Measurements from ENCODE around the gene PYDC2. TPM values are rescaled to one million over a fixed set of nuclear protein-coding genes. Genes with fewer than 3 reads are reported as not detected.

PYDC2 gene
- not detected for polyA plus RNA-seq
- long read RNA-seq, donor 1: 0 reads
- long read RNA-seq, donor 2: 0 reads
- long read RNA-seq, donor 3: 0 reads
- long read RNA-seq, donor 4: 0 reads
- long read RNA-seq, donor 5: 0 reads
- long read RNA-seq, donor 6: 0 reads
- long read RNA-seq, donor 7: 0 reads
- long read RNA-seq, donor 8: 0 reads
- long read RNA-seq, donor 9: 0 reads
- long read RNA-seq, donor 10: 0 reads

DNA sequence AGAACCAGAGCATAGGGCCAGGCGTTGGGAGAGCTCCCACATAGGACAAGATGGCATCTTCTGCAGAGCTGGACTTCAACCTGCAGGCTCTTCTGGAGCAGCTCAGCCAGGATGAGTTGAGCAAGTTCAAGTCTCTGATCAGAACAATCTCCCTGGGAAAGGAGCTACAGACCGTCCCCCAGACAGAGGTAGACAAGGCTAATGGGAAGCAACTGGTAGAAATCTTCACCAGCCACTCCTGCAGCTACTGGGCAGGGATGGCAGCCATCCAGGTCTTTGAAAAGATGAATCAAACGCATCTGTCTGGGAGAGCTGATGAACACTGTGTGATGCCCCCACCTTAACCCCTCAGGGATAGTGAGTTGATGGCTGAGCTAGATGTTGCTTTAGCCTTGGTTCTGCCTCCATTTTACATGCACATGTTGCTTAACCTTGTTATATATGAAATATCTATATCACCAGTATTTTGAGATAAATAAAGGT is at the start of gene PYDC2:
Gene PYDC2 (plus strand): TSS at position 51 of the 483 bp plus-strand sequence. CDS start 0 bp downstream, at position 51.
- H3K27me3 ChIP-seq (ENCODE audit: control insufficient read depth in 3 of 3, insufficient read depth in 3 of 3, low read length in 3 of 3): no peaks in the 10 kb centered on the region
- WGBS, 3 donors: 66 to 73% (median 68%) methylated on average over 3 of the region's 3 CpGs
- FAIRE-seq: no peak

GRCh38 chr3:191412759-191413158 is 48.2 kb upstream of the PYDC2 start:
- Histone ChIP-seq H3K4me1 (ENCODE audit: control insufficient read depth in 3 of 3, insufficient read depth in 2 of 3, low read depth in 1 of 3, low read length in 2 of 3) (no peaks in the 10 kb centered on the region), H3K4me3 (ENCODE audit: low read depth in 1 of 3, low read length in 3 of 3) (no peak overlapping the region), H3K36me3 (ENCODE audit: control insufficient read depth in 3 of 3, insufficient read depth in 2 of 3, low read depth in 1 of 3, low read length in 3 of 3) (no peaks in the 10 kb centered on the region), H3K9me3 (ENCODE audit: control insufficient read depth in 2 of 2, insufficient read depth in 1 of 2, low read depth in 1 of 2, low read length in 1 of 2) (peaks cover 0 to 4% of the 10 kb centered on the region in 2 donors), H3K27me3 (ENCODE audit: control insufficient read depth in 3 of 3, insufficient read depth in 3 of 3, low read length in 3 of 3) (no peaks in the 10 kb centered on the region), H3K27ac (ENCODE audit: low read depth in 1 of 3, low read length in 2 of 3) (no peak overlapping the region)
- DNase-seq (no peak), FAIRE-seq (no peak)
- 70 to 88% (median 77%) methylated on average over 1 of the region's 1 CpG for WGBS, 3 donors

More for the DNA sequence above, at the start of gene PYDC2:
- Histone ChIP-seq H3K36me3 (ENCODE audit: control insufficient read depth in 3 of 3, insufficient read depth in 2 of 3, low read depth in 1 of 3, low read length in 3 of 3) (no peaks in the 10 kb centered on the region), H3K4me1 (ENCODE audit: control insufficient read depth in 3 of 3, insufficient read depth in 2 of 3, low read depth in 1 of 3, low read length in 2 of 3) (no peaks in the 10 kb centered on the region), H3K4me3 (ENCODE audit: low read depth in 1 of 3, low read length in 3 of 3) (no peak within 1 kb of the TSS), H3K9me3 (ENCODE audit: control insufficient read depth in 2 of 2, insufficient read depth in 1 of 2, low read depth in 1 of 2, low read length in 1 of 2) (no peaks in the 10 kb centered on the region), H3K27ac (ENCODE audit: low read depth in 1 of 3, low read length in 2 of 3) (no peak within 1 kb of the TSS)
- no peak for DNase-seq

DNA sequence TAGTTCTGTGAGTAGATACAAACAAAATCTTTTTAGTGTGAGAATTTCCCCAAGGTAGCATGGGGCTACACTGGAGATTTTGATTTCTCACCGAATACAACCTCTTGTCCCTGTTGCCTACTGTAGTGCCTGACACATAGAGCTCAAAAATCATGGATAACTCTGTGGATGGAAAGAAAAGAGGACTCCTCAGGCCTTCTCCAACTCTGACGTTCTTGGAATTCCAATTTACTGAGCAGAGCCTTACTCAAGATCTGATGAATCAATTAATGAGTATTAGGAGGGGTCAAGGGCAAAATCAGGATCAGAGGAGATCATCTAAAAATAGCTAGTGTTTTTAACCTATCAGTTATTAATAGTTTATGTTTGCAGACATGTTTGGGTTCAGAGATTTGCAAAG is 46.7 kb upstream of the PYDC2 start:
- Histone ChIP-seq H3K36me3 (ENCODE audit: control insufficient read depth in 3 of 3, insufficient read depth in 2 of 3, low read depth in 1 of 3, low read length in 3 of 3) (no peaks in the 10 kb centered on the region), H3K27me3 (ENCODE audit: control insufficient read depth in 3 of 3, insufficient read depth in 3 of 3, low read length in 3 of 3) (no peaks in the 10 kb centered on the region), H3K27ac (ENCODE audit: low read depth in 1 of 3, low read length in 2 of 3) (no peak overlapping the region), H3K4me1 (ENCODE audit: control insufficient read depth in 3 of 3, insufficient read depth in 2 of 3, low read depth in 1 of 3, low read length in 2 of 3) (no peaks in the 10 kb centered on the region), H3K9me3 (ENCODE audit: control insufficient read depth in 2 of 2, insufficient read depth in 1 of 2, low read depth in 1 of 2, low read length in 1 of 2) (peaks cover 0 to 1% of the 10 kb centered on the region in 2 donors), H3K4me3 (ENCODE audit: low read depth in 1 of 3, low read length in 3 of 3) (no peak overlapping the region)
- WGBS, 3 donors: 10 to 28% (median 24%) methylated on average over 2 of the region's 2 CpGs
- no peak for DNase-seq
- no peak for FAIRE-seq

- no peak overlapping the region for H3K27ac ChIP-seq (ENCODE audit: low read depth in 1 of 3, low read length in 2 of 3)
- no peaks in the 10 kb centered on the region for H3K36me3 ChIP-seq (ENCODE audit: control insufficient read depth in 3 of 3, insufficient read depth in 2 of 3, low read depth in 1 of 3, low read length in 3 of 3)
- DNase-seq (no peak), FAIRE-seq (no peak)
- no peak overlapping the region for H3K4me3 ChIP-seq (ENCODE audit: low read depth in 1 of 3, low read length in 3 of 3)
- 79 to 92% (median 90%) methylated on average over 1 of the region's 1 CpG for WGBS, 3 donors
- no peaks in the 10 kb centered on the region for H3K27me3 ChIP-seq (ENCODE audit: control insufficient read depth in 3 of 3, insufficient read depth in 3 of 3, low read length in 3 of 3)
- no peaks in the 10 kb centered on the region for H3K9me3 ChIP-seq (ENCODE audit: control insufficient read depth in 2 of 2, insufficient read depth in 1 of 2, low read depth in 1 of 2, low read length in 1 of 2)
- no peaks in the 10 kb centered on the region for H3K4me1 ChIP-seq (ENCODE audit: control insufficient read depth in 3 of 3, insufficient read depth in 2 of 3, low read depth in 1 of 3, low read length in 2 of 3)
Observed at GRCh38 chr3:191414732-191415131, 46.2 kb upstream of the PYDC2 start.

DNA sequence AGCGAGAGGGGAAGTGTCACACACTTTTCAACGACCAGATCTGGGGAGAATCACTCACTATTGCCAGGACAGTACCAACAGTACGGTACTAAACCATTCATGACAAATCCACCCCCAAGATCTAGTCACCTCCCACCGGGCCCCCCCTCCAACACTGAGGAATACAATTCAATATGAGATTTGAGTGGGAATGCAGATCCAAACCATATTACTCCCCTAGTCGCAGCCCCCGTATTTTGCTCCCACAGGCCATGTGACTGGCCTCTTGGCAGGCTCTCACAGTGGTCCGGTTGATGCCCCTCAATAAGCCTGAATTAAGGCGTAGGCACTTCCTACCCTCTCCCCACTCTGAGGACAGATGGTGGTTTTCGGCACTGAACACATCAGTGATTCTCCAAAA is 45.4 kb upstream of the PYDC2 start:
- FAIRE-seq: no peak
- 85 to 89% (median 86%) methylated on average over 9 of the region's 9 CpGs for WGBS, 3 donors
- Histone ChIP-seq H3K27ac (ENCODE audit: low read depth in 1 of 3, low read length in 2 of 3) (no peak overlapping the region), H3K4me1 (ENCODE audit: control insufficient read depth in 3 of 3, insufficient read depth in 2 of 3, low read depth in 1 of 3, low read length in 2 of 3) (no peaks in the 10 kb centered on the region), H3K9me3 (ENCODE audit: control insufficient read depth in 2 of 2, insufficient read depth in 1 of 2, low read depth in 1 of 2, low read length in 1 of 2) (no peaks in the 10 kb centered on the region), H3K27me3 (ENCODE audit: control insufficient read depth in 3 of 3, insufficient read depth in 3 of 3, low read length in 3 of 3) (no peaks in the 10 kb centered on the region), H3K4me3 (ENCODE audit: low read depth in 1 of 3, low read length in 3 of 3) (no peak overlapping the region), H3K36me3 (ENCODE audit: control insufficient read depth in 3 of 3, insufficient read depth in 2 of 3, low read depth in 1 of 3, low read length in 3 of 3) (no peaks in the 10 kb centered on the region)
- no peak for DNase-seq

- no peaks in the 10 kb centered on the region for H3K4me1 ChIP-seq (ENCODE audit: control insufficient read depth in 3 of 3, insufficient read depth in 2 of 3, low read depth in 1 of 3, low read length in 2 of 3)
- H3K36me3 ChIP-seq (ENCODE audit: control insufficient read depth in 3 of 3, insufficient read depth in 2 of 3, low read depth in 1 of 3, low read length in 3 of 3): no peaks in the 10 kb centered on the region
- no peak for FAIRE-seq
- H3K9me3 ChIP-seq (ENCODE audit: control insufficient read depth in 2 of 2, insufficient read depth in 1 of 2, low read depth in 1 of 2, low read length in 1 of 2): no peaks in the 10 kb centered on the region
- H3K4me3 ChIP-seq (ENCODE audit: low read depth in 1 of 3, low read length in 3 of 3): no peak overlapping the region
- no peaks in the 10 kb centered on the region for H3K27me3 ChIP-seq (ENCODE audit: control insufficient read depth in 3 of 3, insufficient read depth in 3 of 3, low read length in 3 of 3)
- DNase-seq: no peak
- no peak overlapping the region for H3K27ac ChIP-seq (ENCODE audit: low read depth in 1 of 3, low read length in 2 of 3)
- WGBS, 3 donors: 76 to 80% (median 79%) methylated on average over 6 of the region's 6 CpGs
Observed at GRCh38 chr3:191417457-191417729, 43.6 kb upstream of the PYDC2 start.

DNA sequence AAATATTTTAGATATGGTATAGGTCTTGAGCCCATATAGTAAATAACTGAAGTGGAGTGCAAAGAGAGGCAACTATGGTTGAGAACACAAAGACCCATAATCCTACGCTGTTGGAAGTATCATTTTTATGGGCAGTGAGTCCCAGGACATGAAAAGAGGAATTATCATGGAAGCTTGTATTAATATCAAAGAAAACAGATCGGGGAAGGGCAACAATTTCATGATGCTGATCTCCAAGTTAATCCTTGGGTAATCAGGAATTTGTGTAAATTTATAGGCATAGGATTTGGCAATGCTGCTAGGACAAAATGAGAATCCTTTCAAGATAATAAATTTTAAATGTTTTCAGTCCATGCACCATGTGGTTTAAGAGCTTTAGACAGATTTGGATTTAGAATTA is 40.2 kb upstream of the PYDC2 start:
- no peaks in the 10 kb centered on the region for H3K4me1 ChIP-seq (ENCODE audit: control insufficient read depth in 3 of 3, insufficient read depth in 2 of 3, low read depth in 1 of 3, low read length in 2 of 3)
- WGBS, 3 donors: 82 to 83% (median 83%) methylated on average over 2 of the region's 2 CpGs
- no peak for DNase-seq
- H3K27ac ChIP-seq (ENCODE audit: low read depth in 1 of 3, low read length in 2 of 3): no peak overlapping the region
- no peaks in the 10 kb centered on the region for H3K27me3 ChIP-seq (ENCODE audit: control insufficient read depth in 3 of 3, insufficient read depth in 3 of 3, low read length in 3 of 3)
- H3K36me3 ChIP-seq (ENCODE audit: control insufficient read depth in 3 of 3, insufficient read depth in 2 of 3, low read depth in 1 of 3, low read length in 3 of 3): no peaks in the 10 kb centered on the region
- FAIRE-seq: no peak
- no peaks in the 10 kb centered on the region for H3K9me3 ChIP-seq (ENCODE audit: control insufficient read depth in 2 of 2, insufficient read depth in 1 of 2, low read depth in 1 of 2, low read length in 1 of 2)
- H3K4me3 ChIP-seq (ENCODE audit: low read depth in 1 of 3, low read length in 3 of 3): no peak overlapping the region

GRCh38 chr3:191424881-191425280 is 36.1 kb upstream of the PYDC2 start:
- H3K27ac ChIP-seq (ENCODE audit: low read depth in 1 of 3, low read length in 2 of 3): no peak overlapping the region
- DNase-seq (no peak), FAIRE-seq (no peak)
- H3K9me3 ChIP-seq (ENCODE audit: control insufficient read depth in 2 of 2, insufficient read depth in 1 of 2, low read depth in 1 of 2, low read length in 1 of 2): no peaks in the 10 kb centered on the region
- no peak overlapping the region for H3K4me3 ChIP-seq (ENCODE audit: low read depth in 1 of 3, low read length in 3 of 3)
- 67 to 73% (median 71%) methylated on average over 3 of the region's 3 CpGs for WGBS, 3 donors
- no peaks in the 10 kb centered on the region for H3K4me1 ChIP-seq (ENCODE audit: control insufficient read depth in 3 of 3, insufficient read depth in 2 of 3, low read depth in 1 of 3, low read length in 2 of 3)
- H3K27me3 ChIP-seq (ENCODE audit: control insufficient read depth in 3 of 3, insufficient read depth in 3 of 3, low read length in 3 of 3): no peaks in the 10 kb centered on the region
- H3K36me3 ChIP-seq (ENCODE audit: control insufficient read depth in 3 of 3, insufficient read depth in 2 of 3, low read depth in 1 of 3, low read length in 3 of 3): no peaks in the 10 kb centered on the region

DNA sequence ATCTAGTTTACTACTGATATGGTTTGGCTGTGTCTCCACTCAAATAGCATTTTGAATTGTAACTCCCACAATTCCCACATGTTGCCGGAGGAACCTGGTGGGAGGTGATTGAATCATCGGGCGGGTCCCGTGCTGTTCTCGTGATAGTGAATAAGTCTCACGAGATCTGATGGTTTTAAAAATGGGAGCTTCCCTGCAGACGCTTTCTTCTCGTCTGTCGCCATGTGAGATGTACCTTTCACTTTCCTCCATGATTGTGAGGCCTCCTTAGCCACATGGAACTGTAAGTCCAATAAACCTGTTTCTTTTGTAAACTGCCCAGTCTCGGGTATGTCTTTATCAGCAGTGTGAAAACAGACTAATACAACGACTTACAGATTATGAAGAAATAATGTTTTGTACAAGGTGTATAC is 35.6 kb upstream of the PYDC2 start:
- Histone ChIP-seq H3K4me3 (ENCODE audit: low read depth in 1 of 3, low read length in 3 of 3) (no peak overlapping the region), H3K36me3 (ENCODE audit: control insufficient read depth in 3 of 3, insufficient read depth in 2 of 3, low read depth in 1 of 3, low read length in 3 of 3) (no peaks in the 10 kb centered on the region), H3K27ac (ENCODE audit: low read depth in 1 of 3, low read length in 2 of 3) (no peak overlapping the region), H3K9me3 (ENCODE audit: control insufficient read depth in 2 of 2, insufficient read depth in 1 of 2, low read depth in 1 of 2, low read length in 1 of 2) (no peaks in the 10 kb centered on the region), H3K27me3 (ENCODE audit: control insufficient read depth in 3 of 3, insufficient read depth in 3 of 3, low read length in 3 of 3) (no peaks in the 10 kb centered on the region), H3K4me1 (ENCODE audit: control insufficient read depth in 3 of 3, insufficient read depth in 2 of 3, low read depth in 1 of 3, low read length in 2 of 3) (no peaks in the 10 kb centered on the region)
- DNase-seq (no peak), FAIRE-seq (no peak)
- WGBS, 3 donors: 75 to 87% (median 79%) methylated on average over 11 of the region's 11 CpGs
